Psoas muscle (tissue), 8 donors: ENCODE measurements around the gene KIR3DL2. TPM values are rescaled to one million over a fixed set of nuclear protein-coding genes. Genes with fewer than 3 reads are reported as not detected.
"Not testable (repeated sequence)": the region's sequence is repeated elsewhere in the genome, so short reads cannot be mapped to it uniquely, and the experiment has no call there.

Experiments
- ATAC-seq, 4 donors: fragments of 200-7000 bp; cut with Tn5 transposase; one replicate each; pipeline ENCODE4 v1.9.1; 2020; ENCODE audit warnings: moderate library complexity in 3 of 4, mild to moderate bottlenecking in 2 of 4
- DNase-seq, 2 donors: peaks; one replicate each; pipeline ENCODE4 v3.0.0-alpha.2; 2020
- H3K27ac ChIP-seq: fragments of 200-600 bp; one replicate; pipeline ENCODE4 v1.8.0; 2022
- H3K27me3 ChIP-seq, 3 donors: fragments of 200-600 bp in 1 of 3; one replicate each; pipeline versions ENCODE4 v1.6.1 to v1.8.0; 2013 to 2022; ENCODE audit warnings: low read length in 2 of 3, mild to moderate bottlenecking in 2 of 3, moderate library complexity in 1 of 3; ENCODE audit not compliant: insufficient read depth in 3 of 3
- H3K36me3 ChIP-seq, 2 donors: fragments of 200-600 bp in 1 of 2; one replicate each; pipeline versions ENCODE4 v1.6.1 to v1.8.0; 2013 to 2022; ENCODE audit warnings: low read depth in 1 of 2, mild to moderate bottlenecking in 1 of 2, moderate library complexity in 1 of 2; ENCODE audit not compliant: insufficient read depth in 1 of 2
- H3K4me1 ChIP-seq: fragments of 200-600 bp; one replicate; pipeline ENCODE4 v1.8.0; 2022
- H3K4me3 ChIP-seq: fragments of 200-600 bp; one replicate; pipeline ENCODE4 v1.8.0; 2022; ENCODE audit warnings: mild to moderate bottlenecking
- H3K9me3 ChIP-seq: fragments of 200-600 bp; one replicate; pipeline ENCODE4 v1.8.0; 2022
- CTCF ChIP-seq: fragments of 200-600 bp; IDR thresholded peaks from one replicate; pipeline ENCODE4 v1.8.0; 2022; ENCODE audit warnings: antibody characterized with exemption
- WGBS, 3 donors: extraction: QIAGEN DNeasy Blood & Tissue Kit; methylation state at CpG; one replicate each; pipeline versions ENCODE4 v1.1.6 to v1.1.7; 2013; 5-methylcytosine and 5-hydroxymethylcytosine counted together
- intact Hi-C, 2 donors: fragments of 100-400 bp; cut with DNase I; formaldehyde crosslinking; loops; one replicate each; pipeline versions ENCODE4 v1.11.0 to v1.14.2; 2022
- polyA plus RNA-seq, 3 donors: library from polyadenylated mRNA; stranded (reverse); fragments of 200-250 nt; gene quantifications; one replicate each; pipeline ENCODE4 v1.2.3, GENCODE V29; 2013
- total RNA-seq, 4 donors: library from RNA; stranded (reverse); fragmentation: NEBNext Ultra II Directional in 2 of 4; extraction: Animal tissue kit (Norgen Biotek cat#: 25700) in 2 of 4; gene quantifications; one replicate each; pipeline versions ENCODE4 v1.2.1 to v1.2.4, GENCODE V29; 2021 to 2023
- donor health status: healthy with polysubstance abuse.
- donor health status: DM: no; HTN: no; CAD: no; lungs with moderate emphysema.
- donor health status: Bipolar disorder and iron deficiency.
- donor health status: healthy.
- donor health status: DM: yes; HTN: yes; CAD: no.
- donor health status: DM: no; HTN: no; CAD: no.
- donor health status: DM: no; HTN: no; CAD: no.
- donor health status: DM: yes; HTN: yes; CAD: no.

Gene KIR3DL2
- total and polyA plus RNA-seq, 7 donors = 0.03 TPM; not detected in 6

GRCh38 chr19:54837522-54837921, 12.7 kb upstream of the KIR3DL2 start:
- DNase-seq, H3K4me3 ChIP-seq, H3K36me3 ChIP-seq, H3K9me3 ChIP-seq, ATAC-seq, H3K27me3 ChIP-seq, H3K27ac ChIP-seq, H3K4me1 ChIP-seq, intact Hi-C loops: not testable (repeated sequence)
- 47 to 60% (median 59%) methylated on average over 2 of the region's 2 CpGs for WGBS, 3 donors

- H3K27me3 ChIP-seq, H3K4me3 ChIP-seq, H3K27ac ChIP-seq, DNase-seq, H3K4me1 ChIP-seq, ATAC-seq, H3K36me3 ChIP-seq, H3K9me3 ChIP-seq, intact Hi-C loops: not testable (repeated sequence)
- 61 to 68% (median 63%) methylated on average over 8 of the region's 8 CpGs for WGBS, 3 donors
Observed at GRCh38 chr19:54843171-54843570, 7.1 kb upstream of the KIR3DL2 start.

- Histone ChIP-seq H3K4me3 (no peak overlapping the region), H3K9me3 (no peaks in the 10 kb centered on the region), H3K4me1 (no peaks in the 10 kb centered on the region), H3K27me3 (no peaks in the 10 kb centered on the region), H3K36me3 (no peaks in the 10 kb centered on the region), H3K27ac (no peak overlapping the region)
- DNase-seq (no peak), ATAC-seq (no peak)
- intact Hi-C loops = no loop called here
- 44 to 71% (median 53%) methylated on average over 2 of the region's 2 CpGs for WGBS, 3 donors
- no peak for TF ChIP-seq CTCF
Observed at GRCh38 chr19:54850930-54851329, 687 bp downstream of the KIR3DL2 start.

GRCh38 chr19:54851353-54851752, 1.1 kb downstream of the KIR3DL2 start:
- WGBS, 3 donors = 78 to 85% (median 79%) methylated on average over 7 of the region's 7 CpGs

GRCh38 chr19:54855241-54855640, 5.0 kb downstream of the KIR3DL2 start:
- H3K27ac ChIP-seq, H3K9me3 ChIP-seq, H3K36me3 ChIP-seq, DNase-seq, ATAC-seq, H3K4me3 ChIP-seq, H3K27me3 ChIP-seq, intact Hi-C loops, H3K4me1 ChIP-seq: not testable (repeated sequence)
- 38 to 63% (median 58%) methylated on average over 1 of the region's 1 CpG for WGBS, 3 donors

More at GRCh38 chr19:54851353-54851752, 1.1 kb downstream of the KIR3DL2 start:
- DNase-seq (no peak), ATAC-seq (no peak)
- no peak for TF ChIP-seq CTCF
- Histone ChIP-seq H3K9me3 (no peaks in the 10 kb centered on the region), H3K36me3 (no peaks in the 10 kb centered on the region), H3K27ac (no peak overlapping the region), H3K27me3 (no peaks in the 10 kb centered on the region), H3K4me1 (no peaks in the 10 kb centered on the region), H3K4me3 (no peak overlapping the region)
- intact Hi-C loops = no loop called here

- WGBS, 3 donors = 52 to 79% (median 75%) methylated on average over 1 to 3 of the region's 3 CpGs
- intact Hi-C loops, H3K9me3 ChIP-seq, H3K4me3 ChIP-seq, H3K36me3 ChIP-seq, H3K27ac ChIP-seq, H3K4me1 ChIP-seq, ATAC-seq, DNase-seq, H3K27me3 ChIP-seq: not testable (repeated sequence)
Observed at GRCh38 chr19:54858476-54858875, 8.2 kb downstream of the KIR3DL2 start.

- 71 to 78% (median 76%) methylated on average over 7 of the region's 7 CpGs for WGBS, 3 donors
- DNase-seq, H3K4me1 ChIP-seq, ATAC-seq, intact Hi-C loops, H3K27ac ChIP-seq, H3K36me3 ChIP-seq, H3K9me3 ChIP-seq, H3K27me3 ChIP-seq, H3K4me3 ChIP-seq: not testable (repeated sequence)
Observed at GRCh38 chr19:54859421-54859820, 9.2 kb downstream of the KIR3DL2 start.

- H3K36me3 ChIP-seq, DNase-seq, intact Hi-C loops, H3K4me1 ChIP-seq, H3K4me3 ChIP-seq, H3K27me3 ChIP-seq, ATAC-seq, H3K27ac ChIP-seq, H3K9me3 ChIP-seq: not testable (repeated sequence)
- WGBS, 3 donors = 85 to 100% methylated on average over 1 to 2 of the region's 3 CpGs; no CpG with 5 or more reads in 1 of the 3 donors
Observed at GRCh38 chr19:54863459-54863858, 13.2 kb downstream of the KIR3DL2 start.
